T-cell (primary cell): ENCODE results near the gene HNRNPA3. TPM values are rescaled to one million over a fixed set of nuclear protein-coding genes. Genes with fewer than 3 reads are reported as not detected.

Source experiments
- ATAC-seq, 4 experiments: fragments of 200-7000 bp in 3 of 4; fragments of 150-1000 bp in 1 of 4; cut with Tn5 transposase; replicated peaks in 1 of 4; 1 replicate in 3 of 4; 2 replicates in 1 of 4; pipeline ENCODE4 v1.10.0; 2021; ENCODE audit warnings: moderate library complexity in 3 of 4, mild to moderate bottlenecking in 2 of 4, moderate number of reproducible peaks in 1 of 4
- CTCF ChIA-PET, 2 donors: fragments of 300-600 bp; sonication (Branson Sonifier 250); formaldehyde crosslinking; loops; one replicate each; lab custom pipeline; 2022; ENCODE audit warnings: antibody characterized with exemption in 2 of 2; lab: Charles Lee
- POLR2A ChIA-PET, 2 donors: fragments of 300-600 bp; sonication (Branson Sonifier 250); formaldehyde crosslinking; loops; one replicate each; lab custom pipeline; 2022; ENCODE audit warnings: antibody characterized with exemption in 2 of 2; lab: Charles Lee
- DNase-seq, 35 experiments: peaks; one replicate each; pipeline versions ENCODE4 v3.0.0 to v3.0.0-alpha.2; 2013 to 2023
- H3K27ac ChIP-seq: one replicate; pipeline ENCODE4 v1.5.1; 2013; ENCODE audit warnings: low read length
- H3K27me3 ChIP-seq, 2 experiments: replicated peaks in 1 of 2; 1 replicate in 1 of 2; 2 replicates in 1 of 2; pipeline versions ENCODE4 v1.6.1 to v1.7.0; 2013; ENCODE audit warnings: low read length in 1 of 2, mixed read lengths in 1 of 2; ENCODE audit not compliant: control insufficient read depth in 2 of 2, insufficient read depth in 2 of 2; ENCODE audit errors: extremely low read depth in 1 of 2
- H3K36me3 ChIP-seq, 2 donors: 1 replicate in 1 of 2; 2 replicates in 1 of 2; pipeline versions ENCODE4 v1.6.1 to v1.7.0; 2013; ENCODE audit warnings: low read length in 1 of 2; ENCODE audit not compliant: control insufficient read depth in 2 of 2, insufficient read depth in 1 of 2; ENCODE audit errors: extremely low read depth in 1 of 2
- H3K4me1 ChIP-seq, 2 experiments: 1 replicate in 1 of 2; 2 replicates in 1 of 2; pipeline versions ENCODE4 v1.6.1 to v1.7.0; 2013; ENCODE audit warnings: low read length in 2 of 2, mixed read lengths in 1 of 2; ENCODE audit not compliant: insufficient read depth in 2 of 2, control insufficient read depth in 1 of 2; ENCODE audit errors: extremely low read depth in 1 of 2
- H3K4me3 ChIP-seq, 2 donors: 1 replicate in 1 of 2; 2 replicates in 1 of 2; pipeline versions ENCODE4 v1.5.1 to v1.7.0; 2013; ENCODE audit warnings: mild to moderate bottlenecking in 2 of 2, low read length in 1 of 2, moderate library complexity in 1 of 2; ENCODE audit not compliant: control insufficient read depth in 1 of 2; ENCODE audit errors: extremely low read depth in 1 of 2
- H3K9me3 ChIP-seq: 2 replicates; pipeline ENCODE4 v1.7.0; 2013
- H3K27ac Mint-ChIP-seq, 2 donors: one replicate each; pipeline ENCODE4 v1.8.0; 2020 to 2021; ENCODE audit warnings: mild to moderate bottlenecking in 2 of 2, mixed read lengths in 2 of 2
- H3K27me3 Mint-ChIP-seq, 2 donors: one replicate each; pipeline ENCODE4 v1.8.0; 2021 to 2022; ENCODE audit warnings: mixed read lengths in 2 of 2
- H3K36me3 Mint-ChIP-seq: one replicate; pipeline ENCODE4 v1.8.0; 2021; ENCODE audit warnings: mixed read lengths
- H3K4me1 Mint-ChIP-seq, 3 donors: one replicate each; pipeline ENCODE4 v1.8.0; 2020 to 2022; ENCODE audit warnings: mixed read lengths in 3 of 3, mild to moderate bottlenecking in 1 of 3
- H3K4me3 Mint-ChIP-seq, 3 donors: one replicate each; pipeline ENCODE4 v1.8.0; 2020 to 2022; ENCODE audit warnings: mild to moderate bottlenecking in 3 of 3, mixed read lengths in 3 of 3, moderate library complexity in 3 of 3
- H3K9me3 Mint-ChIP-seq, 3 donors: one replicate each; pipeline ENCODE4 v1.8.0; 2020 to 2022; ENCODE audit warnings: mixed read lengths in 3 of 3
- WGBS: methylation state at CpG from one replicate; pipeline ENCODE4 v1.1.5; 2013; ENCODE audit warnings: missing lambda C conversion rate; ENCODE audit not compliant: insufficient coverage; 5-methylcytosine and 5-hydroxymethylcytosine counted together
- total RNA-seq, 35 experiments: library from RNA in 6 of 35; stranded (reverse) in 6 of 35; fragments of 120-200 nt in 1 of 35; gene quantifications; one replicate each; pipeline versions ENCODE4 v1.2.1 to v1.2.4 and lab custom pipeline; 2013 to 2026

The HNRNPA3 gene
- total RNA-seq (100 to 1,000 TPM; 134 to 220 (median 151) TPM), total RNA-seq (lab: John Stamatoyannopoulos, UW) (80.8 to 245 (median 146) reads per million in 29 experiments)
- 115 TPM for total RNA-seq (2013)

DNA sequence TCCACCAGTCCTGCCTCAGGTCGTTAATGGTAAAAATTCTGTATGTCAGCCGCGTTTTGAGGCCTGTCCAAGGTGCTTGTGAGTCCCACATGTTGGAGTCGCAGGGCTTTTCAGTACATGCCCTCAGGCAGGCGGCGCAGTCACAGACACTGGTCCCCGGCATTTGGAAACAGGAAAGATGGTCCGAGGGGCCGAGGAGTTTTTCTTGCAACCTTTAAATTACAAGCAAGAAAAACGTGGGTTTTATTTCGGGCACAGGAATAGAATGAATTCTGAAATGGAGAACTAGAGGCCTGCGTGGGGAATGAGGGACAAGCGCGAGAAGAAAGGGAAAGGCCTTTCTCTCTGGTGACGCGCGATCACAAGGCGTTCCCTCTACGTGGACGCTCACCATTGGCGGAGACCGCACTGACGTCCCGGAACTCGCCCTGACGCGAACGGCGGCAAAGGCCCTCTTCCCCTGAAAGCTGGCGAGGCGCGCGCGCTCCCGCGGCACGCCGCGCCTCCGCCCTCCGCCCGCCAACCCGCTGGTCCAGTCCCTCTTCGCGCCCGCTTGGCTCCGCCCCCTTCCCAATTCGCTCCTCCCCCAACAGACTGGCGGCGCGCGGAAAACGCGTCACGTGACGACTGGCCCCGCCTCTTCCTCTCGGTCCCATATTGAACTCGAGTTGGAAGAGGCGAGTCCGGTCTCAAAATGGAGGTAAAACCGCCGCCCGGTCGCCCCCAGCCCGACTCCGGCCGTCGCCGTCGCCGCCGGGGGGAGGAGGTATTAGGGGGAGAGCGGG, at the start of gene HNRNPA3:
TSS of gene HNRNPA3 (plus strand) at position 689 of the 785 bp plus-strand sequence. CDS start at position 695, 6 bp downstream.
- H3K9me3 Mint-ChIP-seq, result no peaks in the 10 kb centered on the region
- peaks cover 28% of the 10 kb centered on the region for H3K36me3 Mint-ChIP-seq
- CTCF ChIA-PET, result interaction anchor here (0.6 to 1.7 kb wide), 10 partner anchors 28 to 1236 kb away, joined by 3 to 18 read pairs (median 4); partner anchors contain the start of gene NFE2L2 (in 2 of the 2)
- ATAC-seq (peak; percentile 84 to 91 (median 87)), DNase-seq (peak; percentile 98 to 100 (median 100))
- H3K9me3 ChIP-seq, result no peaks in the 10 kb centered on the region
- peaks cover 51 to 57% (median 54%) of the 10 kb centered on the region in 3 donors for H3K4me1 Mint-ChIP-seq
- H3K27ac ChIP-seq, result peak within 1 kb of the TSS; percentile 100
- H3K27me3 ChIP-seq, result no peaks in the 10 kb centered on the region
- peaks cover 0 to 25% of the 10 kb centered on the region in 2 donors for H3K36me3 ChIP-seq
- peak within 1 kb of the TSS; percentile 86 to 94 for H3K4me3 ChIP-seq
- POLR2A ChIA-PET, result interaction anchor here (0.6 to 1.7 kb wide), 8 partner anchors 27 to 84 kb away, joined by 3 to 66 read pairs (median 4); partner anchors contain the start of gene NFE2L2 (in 1 of the 2)
- H3K27me3 Mint-ChIP-seq, result no peaks in the 10 kb centered on the region
- peaks cover 23 to 34% of the 10 kb centered on the region in 2 experiments for H3K4me1 ChIP-seq
- peak within 1 kb of the TSS; percentile 90 to 92 (median 92) for H3K4me3 Mint-ChIP-seq
- 0% methylated on average over 56 of the region's 74 CpGs for WGBS
- H3K27ac Mint-ChIP-seq, result peak within 1 kb of the TSS; percentile 99

DNA sequence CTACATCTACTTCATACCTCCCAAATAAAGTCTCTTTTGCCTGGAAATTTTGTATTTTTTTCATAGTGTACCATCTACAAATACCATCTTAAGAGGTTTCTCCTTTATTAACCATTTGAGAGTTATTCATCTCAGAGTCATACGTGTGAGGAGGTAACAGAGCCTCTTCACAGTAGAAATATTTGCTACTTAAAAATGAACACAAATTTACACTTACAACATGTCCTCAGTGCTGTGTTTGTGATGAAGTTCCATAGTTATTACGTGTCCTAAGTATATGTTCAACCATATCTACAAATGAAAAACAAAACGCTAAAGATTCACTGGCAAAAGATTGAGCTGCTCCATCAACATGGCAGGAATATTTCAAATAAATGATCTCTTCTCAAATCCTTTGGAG, 48.5 kb upstream of the HNRNPA3 start:
- POLR2A ChIA-PET, result interaction anchor here (0.5 to 2.9 kb wide), 9 partner anchors 8 to 229 kb away, joined by 3 to 33 read pairs (median 5); partner anchors contain the start of gene NFE2L2 (in 1 of the 2)
- H3K4me3 ChIP-seq, result no peak overlapping the region
- no peak overlapping the region for H3K4me3 Mint-ChIP-seq

DNA sequence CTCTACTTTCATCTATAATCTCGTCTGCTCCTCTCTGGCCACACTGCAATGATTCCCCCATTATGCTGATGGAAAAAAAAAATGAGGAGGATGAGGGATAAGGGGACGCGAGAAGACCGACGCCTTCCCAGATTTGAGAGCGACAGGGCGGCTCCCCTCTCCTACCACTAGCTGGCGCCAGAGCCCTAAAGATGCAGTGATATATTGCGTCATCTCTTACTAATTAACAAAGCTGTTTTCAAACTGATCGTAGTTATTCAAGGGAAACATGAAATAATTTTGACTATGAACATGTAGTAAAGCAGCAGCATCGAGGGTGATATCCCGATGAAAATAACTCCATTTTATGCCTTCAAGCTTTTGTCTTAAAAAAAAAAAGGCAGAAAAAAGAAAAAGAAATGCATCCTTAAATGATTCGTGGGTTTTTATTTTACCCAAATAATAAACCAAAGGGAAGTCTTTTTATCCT, 48.0 kb upstream of the HNRNPA3 start:
- POLR2A ChIA-PET, result interaction anchor here (0.6 to 2.9 kb wide), 10 partner anchors 9 to 229 kb away, joined by 3 to 33 read pairs (median 6); partner anchors contain the start of gene NFE2L2 (in 2 of the 2)
- Histone ChIP-seq H3K36me3 (no peaks in the 10 kb centered on the region), H3K27ac (peak overlapping the region; percentile 47), H3K27me3 (no peaks in the 10 kb centered on the region), H3K9me3 (no peaks in the 10 kb centered on the region), H3K4me1 (peaks cover 13 to 16% of the 10 kb centered on the region in 2 experiments), H3K4me3 (peak overlapping the region; percentile 2 to 31)
- Mint-ChIP-seq H3K27ac (no peak overlapping the region), H3K36me3 (no peaks in the 10 kb centered on the region), H3K9me3 (no peaks in the 10 kb centered on the region), H3K4me1 (peaks cover 12 to 21% (median 20%) of the 10 kb centered on the region in 3 donors), H3K27me3 (peaks cover 0 to 2% of the 10 kb centered on the region in 2 donors), H3K4me3 (no peak overlapping the region)
- ATAC-seq (peak; percentile 71 to 83 (median 80)), DNase-seq (peak; percentile 50 to 89 (median 73))
- WGBS, result no CpG with 5 or more reads among the region's 13 CpGs
- CTCF ChIA-PET, result interaction anchor here (0.5 to 6.0 kb wide), 81 partner anchors 8 to 1966 kb away, joined by 3 to 145 read pairs (median 4); partner anchors contain the start of genes AGPS (in 2 of the 2), NFE2L2 (in 2 of the 2) and HNRNPA3 (in 1 of the 2)

More for the DNA sequence above, 48.5 kb upstream of the HNRNPA3 start:
- CTCF ChIA-PET, result interaction anchor here (0.5 to 6.0 kb wide), 60 partner anchors 8 to 1038 kb away, joined by 3 to 145 read pairs (median 5); partner anchors contain the start of genes AGPS (in 2 of the 2), NFE2L2 (in 2 of the 2) and HNRNPA3 (in 1 of the 2)
- Histone ChIP-seq H3K36me3 (no peaks in the 10 kb centered on the region), H3K9me3 (no peaks in the 10 kb centered on the region), H3K27ac (no peak overlapping the region), H3K27me3 (no peaks in the 10 kb centered on the region), H3K4me1 (peaks cover 13 to 16% of the 10 kb centered on the region in 2 experiments)
- Mint-ChIP-seq H3K27me3 (peaks cover 0 to 2% of the 10 kb centered on the region in 2 donors), H3K4me1 (peaks cover 12 to 20% (median 18%) of the 10 kb centered on the region in 3 donors), H3K9me3 (no peaks in the 10 kb centered on the region), H3K36me3 (no peaks in the 10 kb centered on the region), H3K27ac (no peak overlapping the region)
- 0% methylated on average over 1 of the region's 3 CpGs for WGBS
- ATAC-seq, result peak in 1 of 4 experiments; percentile 9
- DNase-seq, result no peak

DNA sequence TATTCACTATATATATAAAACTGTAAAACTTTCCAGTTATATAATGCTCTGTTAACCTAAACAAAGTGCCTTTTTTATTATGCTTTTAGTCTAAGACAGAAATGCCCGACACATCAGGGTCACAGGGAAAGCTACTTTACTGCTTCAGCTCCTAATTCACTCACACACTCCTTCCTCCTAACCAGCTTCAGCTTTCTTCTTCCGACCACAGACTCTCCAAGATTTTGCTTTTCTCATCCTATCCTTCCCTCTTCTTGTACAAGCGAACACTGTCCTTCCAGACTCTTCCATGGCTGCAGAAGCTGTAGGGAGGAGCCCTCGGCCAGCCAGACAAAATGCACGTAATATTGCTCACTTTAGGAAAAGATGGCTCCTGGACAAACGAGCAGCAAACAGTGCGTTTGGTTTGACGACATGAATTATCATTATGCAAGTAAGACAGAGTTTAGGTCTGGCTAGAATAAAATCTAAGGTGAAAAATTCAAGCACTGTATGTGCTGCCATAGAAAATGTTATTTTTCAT, 47.5 kb upstream of the HNRNPA3 start:
- CTCF ChIA-PET, result interaction anchor here (0.5 to 6.0 kb wide), 85 partner anchors 8 to 1967 kb away, joined by 3 to 145 read pairs (median 4); partner anchors contain the start of genes AGPS (in 2 of the 2), NFE2L2 (in 2 of the 2) and HNRNPA3 (in 1 of the 2)
- ATAC-seq (peak in 1 of 4 experiments; percentile 30), DNase-seq (peak in 3 of 35 experiments; percentile 2 to 30 (median 29))
- no peaks in the 10 kb centered on the region for H3K36me3 ChIP-seq
- WGBS, result 65% methylated on average over 6 of the region's 8 CpGs
- Mint-ChIP-seq H3K4me3 (no peak overlapping the region), H3K27me3 (peaks cover 0 to 2% of the 10 kb centered on the region in 2 donors), H3K9me3 (no peaks in the 10 kb centered on the region), H3K27ac (no peak overlapping the region), H3K36me3 (no peaks in the 10 kb centered on the region), H3K4me1 (peaks cover 12 to 23% (median 20%) of the 10 kb centered on the region in 3 donors)
- peak overlapping the region; percentile 2 to 31 for H3K4me3 ChIP-seq
- peak overlapping the region; percentile 71 for H3K27ac ChIP-seq
- POLR2A ChIA-PET, result interaction anchor here (0.6 to 2.9 kb wide), 10 partner anchors 9 to 578 kb away, joined by 3 to 33 read pairs (median 6); partner anchors contain the start of gene NFE2L2 (in 2 of the 2)
- H3K9me3 ChIP-seq, result no peaks in the 10 kb centered on the region
- no peaks in the 10 kb centered on the region for H3K27me3 ChIP-seq
- peaks cover 13 to 16% of the 10 kb centered on the region in 2 experiments for H3K4me1 ChIP-seq

DNA sequence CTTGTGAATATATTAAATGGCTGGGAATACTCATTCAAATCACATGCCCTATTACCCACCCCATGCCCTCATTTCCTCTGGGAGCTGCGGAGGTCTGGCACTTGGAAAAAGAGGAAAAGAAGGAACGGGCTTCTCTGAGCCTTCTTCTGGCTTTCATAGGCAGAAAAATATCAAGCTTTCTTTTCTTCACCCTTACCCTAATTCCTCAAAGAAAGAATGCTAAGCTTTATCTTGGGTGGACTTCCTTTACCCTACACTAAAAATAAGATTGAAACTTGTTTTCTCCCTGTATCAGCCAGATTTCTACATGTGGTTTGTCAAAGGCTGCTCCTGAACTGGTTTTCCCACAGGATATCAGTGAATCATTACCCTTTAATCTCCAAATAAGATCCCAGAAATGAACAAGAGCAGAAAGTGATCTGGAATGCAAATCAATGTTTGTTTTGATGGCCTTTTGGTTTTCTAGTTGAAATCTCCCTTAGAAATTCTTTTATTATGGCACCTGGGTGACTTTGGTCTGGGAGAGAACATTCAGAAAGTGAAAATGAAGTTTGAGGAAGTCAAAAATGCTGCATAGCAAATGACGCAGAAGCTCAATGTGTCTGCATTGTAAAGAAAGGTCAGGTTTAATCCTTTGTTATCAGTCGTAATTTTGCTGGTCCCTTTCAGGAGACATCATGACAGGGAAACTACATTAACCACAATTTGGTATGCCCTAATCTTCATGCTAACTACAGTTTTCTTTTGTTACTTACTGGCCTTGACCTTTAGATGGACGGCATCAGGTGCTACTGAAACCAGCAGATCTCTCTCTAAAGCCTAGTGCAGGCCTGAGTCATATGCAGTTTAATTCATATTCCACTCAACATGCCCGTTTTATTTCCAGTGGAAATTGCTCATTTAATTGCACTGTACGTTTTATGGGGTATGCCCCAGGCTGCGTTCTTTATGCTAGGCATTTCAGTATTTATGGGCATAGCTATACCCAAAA, 46.6 kb upstream of the HNRNPA3 start:
- CTCF ChIA-PET, result interaction anchor here (0.6 to 6.0 kb wide), 41 partner anchors 9 to 611 kb away, joined by 3 to 145 read pairs (median 5); partner anchors contain the start of genes NFE2L2 (in 2 of the 2) and HNRNPA3 (in 1 of the 2)
- WGBS, result 39% methylated on average over 3 of the region's 8 CpGs
- Histone ChIP-seq H3K4me3 (peak overlapping the region in 1 of 2 donors; percentile 27), H3K9me3 (no peaks in the 10 kb centered on the region), H3K27me3 (no peaks in the 10 kb centered on the region), H3K4me1 (peaks cover 13 to 16% of the 10 kb centered on the region in 2 experiments), H3K27ac (peak overlapping the region; percentile 71), H3K36me3 (no peaks in the 10 kb centered on the region)
- ATAC-seq (peak; percentile 45 to 69 (median 62)), DNase-seq (peak in 3 of 35 experiments; percentile 8 to 60 (median 23))
- POLR2A ChIA-PET, result interaction anchor here (0.5 to 2.9 kb wide), 7 partner anchors 46 to 577 kb away, joined by 3 to 33 read pairs (median 4); partner anchors contain the start of gene NFE2L2 (in 2 of the 2)
- no peaks in the 10 kb centered on the region for H3K27me3 Mint-ChIP-seq
- H3K36me3 Mint-ChIP-seq, result no peaks in the 10 kb centered on the region
- H3K4me1 Mint-ChIP-seq, result peaks cover 12 to 23% (median 20%) of the 10 kb centered on the region in 3 donors
- H3K4me3 Mint-ChIP-seq, result peak overlapping the region in 2 of 3 donors; percentile 70 to 71
- no peaks in the 10 kb centered on the region for H3K9me3 Mint-ChIP-seq
- peak overlapping the region; percentile 87 to 93 for H3K27ac Mint-ChIP-seq
